Endothelial cell (in vitro differentiated cells): ENCODE results near the gene SGCD. TPM values are rescaled to one million over a fixed set of nuclear protein-coding genes. Genes with fewer than 3 reads are reported as not detected.
"Not testable (repeated sequence)": the region's sequence is repeated elsewhere in the genome, so short reads cannot be mapped to it uniquely, and the experiment has no call there.

Source experiments
- DNase-seq: peaks from one replicate; pipeline ENCODE4 v3.0.0; 2021; ENCODE audit warnings: low spot score
- H3K27ac Mint-ChIP-seq: one replicate; pipeline ENCODE4 v1.8.0; 2021; ENCODE audit warnings: mixed read lengths, inconsistent platforms; ENCODE audit not compliant: unreplicated experiment
- H3K27me3 Mint-ChIP-seq: one replicate; pipeline ENCODE4 v1.8.0; 2021; ENCODE audit warnings: mild to moderate bottlenecking, moderate library complexity, mixed read lengths, inconsistent platforms; ENCODE audit not compliant: unreplicated experiment
- H3K36me3 Mint-ChIP-seq: one replicate; pipeline ENCODE4 v1.8.0; 2021; ENCODE audit warnings: mild to moderate bottlenecking, low read depth, mixed read lengths, inconsistent platforms; ENCODE audit not compliant: unreplicated experiment
- H3K4me1 Mint-ChIP-seq: one replicate; pipeline ENCODE4 v1.8.0; 2021; ENCODE audit warnings: mild to moderate bottlenecking, mixed read lengths, inconsistent platforms; ENCODE audit not compliant: unreplicated experiment
- H3K4me3 Mint-ChIP-seq: one replicate; pipeline ENCODE4 v1.8.0; 2021; ENCODE audit warnings: mild to moderate bottlenecking, mixed read lengths, inconsistent platforms; ENCODE audit not compliant: unreplicated experiment
- H3K9me3 Mint-ChIP-seq: one replicate; pipeline ENCODE4 v1.8.0; 2021; ENCODE audit warnings: mixed read lengths, inconsistent platforms; ENCODE audit not compliant: unreplicated experiment
- total RNA-seq: library from RNA; stranded (reverse); fragmentation: NEBNext Ultra II Directional; extraction: Animal tissue kit (Norgen Biotek cat#: 25700); gene quantifications from one replicate; pipeline ENCODE4 v1.2.1, GENCODE V29; 2021; ENCODE audit not compliant: unreplicated experiment
- TF ChIP-seq, protein P1 (sequence below): fragments of 200-600 bp; sonication (generic); IDR thresholded peaks from one replicate; pipeline ENCODE4 v1.5.0; 2021; ENCODE audit warnings: antibody characterized with exemption; ENCODE audit not compliant: unreplicated experiment

SGCD gene
- total RNA-seq, 1 donor from 2014 or later, result 1.2 TPM

DNA sequence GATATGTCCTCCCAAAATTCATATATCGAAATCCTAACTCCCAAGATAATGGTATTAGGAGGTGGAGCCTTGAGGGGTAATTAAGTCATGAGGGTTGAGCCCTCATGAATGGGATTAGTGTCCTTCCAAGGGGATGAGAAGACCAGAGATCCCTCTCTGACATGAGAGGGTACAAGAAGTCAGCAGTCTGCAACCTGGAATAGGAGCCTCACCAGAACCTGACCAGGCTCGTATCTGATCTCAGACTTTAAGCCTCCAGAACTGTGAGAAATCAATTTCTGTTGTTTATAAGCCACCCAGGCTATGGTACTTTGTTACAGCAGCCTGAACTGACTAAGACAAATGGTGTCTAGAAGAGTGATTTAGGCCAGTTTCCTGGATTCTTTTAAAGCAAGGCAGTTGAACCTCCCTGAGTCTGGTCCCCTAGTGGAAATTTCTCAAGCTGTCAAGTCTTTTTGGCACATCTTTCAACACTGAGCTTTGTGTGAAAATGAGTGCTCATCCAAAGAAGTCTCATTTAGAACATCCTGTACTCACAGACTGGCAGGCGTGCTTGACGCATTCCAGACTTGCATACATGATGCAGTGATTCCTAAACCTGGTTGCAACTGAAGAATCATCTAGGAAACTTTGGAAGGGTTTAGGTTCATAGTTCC is 268.3 kb downstream of the SGCD start:
- no peaks in the 10 kb centered on the region for H3K9me3 Mint-ChIP-seq
- H3K36me3 Mint-ChIP-seq, result no peaks in the 10 kb centered on the region

GRCh38 chr5:156597276-156597675 is 270.3 kb downstream of the SGCD start:
- TF ChIP-seq, protein P1, sequence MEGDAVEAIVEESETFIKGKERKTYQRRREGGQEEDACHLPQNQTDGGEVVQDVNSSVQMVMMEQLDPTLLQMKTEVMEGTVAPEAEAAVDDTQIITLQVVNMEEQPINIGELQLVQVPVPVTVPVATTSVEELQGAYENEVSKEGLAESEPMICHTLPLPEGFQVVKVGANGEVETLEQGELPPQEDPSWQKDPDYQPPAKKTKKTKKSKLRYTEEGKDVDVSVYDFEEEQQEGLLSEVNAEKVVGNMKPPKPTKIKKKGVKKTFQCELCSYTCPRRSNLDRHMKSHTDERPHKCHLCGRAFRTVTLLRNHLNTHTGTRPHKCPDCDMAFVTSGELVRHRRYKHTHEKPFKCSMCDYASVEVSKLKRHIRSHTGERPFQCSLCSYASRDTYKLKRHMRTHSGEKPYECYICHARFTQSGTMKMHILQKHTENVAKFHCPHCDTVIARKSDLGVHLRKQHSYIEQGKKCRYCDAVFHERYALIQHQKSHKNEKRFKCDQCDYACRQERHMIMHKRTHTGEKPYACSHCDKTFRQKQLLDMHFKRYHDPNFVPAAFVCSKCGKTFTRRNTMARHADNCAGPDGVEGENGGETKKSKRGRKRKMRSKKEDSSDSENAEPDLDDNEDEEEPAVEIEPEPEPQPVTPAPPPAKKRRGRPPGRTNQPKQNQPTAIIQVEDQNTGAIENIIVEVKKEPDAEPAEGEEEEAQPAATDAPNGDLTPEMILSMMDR, result no peak
- Mint-ChIP-seq H3K27me3 (peaks cover 1% of the 10 kb centered on the region), H3K9me3 (no peaks in the 10 kb centered on the region)

More for the DNA sequence above, 268.3 kb downstream of the SGCD start:
- Mint-ChIP-seq H3K4me3 (no peak overlapping the region), H3K27me3 (no peaks in the 10 kb centered on the region), H3K4me1 (no peaks in the 10 kb centered on the region), H3K27ac (no peak overlapping the region)
- DNase-seq, result no peak
- TF ChIP-seq, protein P1, result no peak

DNA sequence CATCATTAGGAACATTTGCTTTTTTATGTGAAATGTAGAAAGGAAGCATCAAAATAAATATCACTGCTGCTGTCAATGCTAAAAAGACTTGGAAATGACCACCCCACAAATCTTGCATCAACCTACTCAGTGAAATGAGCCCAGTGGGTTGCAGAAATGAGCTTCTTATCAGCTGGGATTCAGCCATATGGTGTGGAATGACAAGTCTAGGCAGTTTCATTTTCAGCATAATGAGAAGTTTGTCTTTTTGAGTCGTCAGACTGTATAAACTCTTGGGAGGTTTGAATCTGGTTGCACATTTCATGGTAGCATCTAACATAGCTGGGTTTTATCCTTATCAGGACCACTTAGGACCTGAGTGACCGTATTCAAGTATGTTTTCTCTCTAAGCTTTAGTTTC is 272.0 kb downstream of the SGCD start:
- Mint-ChIP-seq H3K4me3 (no peak overlapping the region), H3K4me1 (no peaks in the 10 kb centered on the region), H3K27me3 (peaks cover 1% of the 10 kb centered on the region), H3K27ac (no peak overlapping the region), H3K9me3 (no peaks in the 10 kb centered on the region), H3K36me3 (no peaks in the 10 kb centered on the region)
- no peak for DNase-seq
- TF ChIP-seq, protein P1, result no peak

More at GRCh38 chr5:156597276-156597675, 270.3 kb downstream of the SGCD start:
- Mint-ChIP-seq H3K27ac (no peak overlapping the region), H3K4me1 (no peaks in the 10 kb centered on the region), H3K36me3 (no peaks in the 10 kb centered on the region), H3K4me3 (no peak overlapping the region)
- DNase-seq, result no peak

- not testable (repeated sequence) for H3K36me3 Mint-ChIP-seq, H3K4me1 Mint-ChIP-seq, H3K4me3 Mint-ChIP-seq, H3K9me3 Mint-ChIP-seq, H3K27ac Mint-ChIP-seq, H3K27me3 Mint-ChIP-seq, DNase-seq
These were observed 283.6 kb downstream of the SGCD start for GRCh38 chr5:156610582-156610981.

DNA sequence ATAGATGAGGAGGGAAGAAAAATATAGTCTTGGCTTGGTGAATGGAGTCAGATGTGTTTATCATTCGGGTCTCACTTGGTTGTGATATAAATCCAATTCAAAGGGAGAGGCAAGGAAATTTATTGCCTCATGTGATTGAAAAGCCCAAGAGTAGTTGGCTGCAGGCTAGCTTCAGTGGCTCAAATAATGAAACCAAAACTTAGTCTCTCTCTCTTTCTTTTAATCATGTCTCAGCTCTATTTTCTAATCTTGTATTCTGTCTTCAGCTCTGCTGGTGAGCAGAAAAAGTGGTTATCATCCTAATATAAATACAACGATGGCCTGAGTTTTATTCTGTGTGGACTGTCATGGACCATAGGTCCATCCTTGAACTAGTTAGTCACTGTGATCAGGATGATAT is 288.9 kb downstream of the SGCD start:
- no peaks in the 10 kb centered on the region for H3K27me3 Mint-ChIP-seq
- no peak for DNase-seq
- no peaks in the 10 kb centered on the region for H3K4me1 Mint-ChIP-seq
- H3K4me3 Mint-ChIP-seq, result no peak overlapping the region
- no peak overlapping the region for H3K27ac Mint-ChIP-seq
- TF ChIP-seq, protein P1, result no peak
- peaks cover 5% of the 10 kb centered on the region for H3K9me3 Mint-ChIP-seq
- no peaks in the 10 kb centered on the region for H3K36me3 Mint-ChIP-seq
